Measurements from ENCODE around the gene AMZ1.

AMZ1 gene

GRCh38 chr7:2750004-2750407 is 62.0 kb downstream of the AMZ1 start:
- no peak for DNase-seq (ENCODE audit: low read depth in 2 of 2)

- no peak for DNase-seq (ENCODE audit: low read depth in 2 of 2)
Observed at GRCh38 chr7:2751086-2751485, 63.1 kb downstream of the AMZ1 start.

- DNase-seq (ENCODE audit: low read depth in 2 of 2), result no peak
Observed at GRCh38 chr7:2753148-2753547, 65.1 kb downstream of the AMZ1 start.

GRCh38 chr7:2754086-2754485 is 66.1 kb downstream of the AMZ1 start:
- no peak for DNase-seq (ENCODE audit: low read depth in 2 of 2)

- no peak for DNase-seq (ENCODE audit: low read depth in 2 of 2)
Observed at GRCh38 chr7:2754912-2755311, 66.9 kb downstream of the AMZ1 start.

- DNase-seq (ENCODE audit: low read depth in 2 of 2), result no peak
Observed at GRCh38 chr7:2755531-2755930, 67.5 kb downstream of the AMZ1 start.

GRCh38 chr7:2757361-2757903 is 69.4 kb downstream of the AMZ1 start:
- no peak for DNase-seq (ENCODE audit: low read depth in 2 of 2)

GRCh38 chr7:2757904-2758672 is 70.1 kb downstream of the AMZ1 start:
- peak; percentile 54 to 75 for DNase-seq (ENCODE audit: low read depth in 2 of 2)

GRCh38 chr7:2758673-2759616 is 70.9 kb downstream of the AMZ1 start:
- no peak for DNase-seq (ENCODE audit: low read depth in 2 of 2)

GRCh38 chr7:2759736-2760097 is 71.7 kb downstream of the AMZ1 start:
- DNase-seq (ENCODE audit: low read depth in 2 of 2), result no peak

GRCh38 chr7:2760098-2760889 is 72.3 kb downstream of the AMZ1 start:
- no peak for DNase-seq (ENCODE audit: low read depth in 2 of 2)

GRCh38 chr7:2761131-2761624 is 73.2 kb downstream of the AMZ1 start:
- no peak for DNase-seq (ENCODE audit: low read depth in 2 of 2)

GRCh38 chr7:2761801-2762497 is 73.9 kb downstream of the AMZ1 start:
- no peak for DNase-seq (ENCODE audit: low read depth in 2 of 2)

- no peak for DNase-seq (ENCODE audit: low read depth in 2 of 2)
Observed at GRCh38 chr7:2763597-2763996, 75.6 kb downstream of the AMZ1 start.

GRCh38 chr7:2764621-2765020 is 76.6 kb downstream of the AMZ1 start:
- DNase-seq (ENCODE audit: low read depth in 2 of 2), result no peak
